ENCODE measurements around the gene SCD5. TPM values are rescaled to one million over a fixed set of nuclear protein-coding genes. Genes with fewer than 3 reads are reported as not detected.

The SCD5 gene
- total and polyA plus RNA-seq, 2 of the 8 experiments (the other 6 are each of a cell fraction or from before 2014, with no cell fraction given), result 0.92 to 1.2 TPM

DNA sequence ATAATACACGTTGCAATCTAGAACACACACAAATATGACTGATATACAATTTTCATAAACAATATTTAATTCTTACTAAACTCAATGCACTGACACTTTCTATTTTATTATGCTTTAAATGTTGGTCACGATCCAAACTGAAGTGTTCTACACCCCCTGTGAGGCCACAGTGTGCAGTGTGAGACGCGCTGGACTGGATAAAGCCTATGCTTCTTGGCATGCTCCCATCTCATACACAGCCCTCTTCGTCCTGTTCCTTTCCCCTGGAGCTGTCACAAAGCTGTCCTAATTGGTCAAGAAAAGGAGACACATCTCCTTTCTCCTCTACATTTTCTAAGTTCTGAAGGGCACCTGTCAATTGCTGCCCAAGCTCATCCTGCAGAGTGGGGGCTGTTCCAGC, 72.0 kb downstream of the SCD5 start (continued):
- TF ChIP-seq CHD7 (IDR thresholded peaks at IDR 0.05; ENCODE audit: insufficient replicate concordance, low read length) (no peak), CEBPB (IDR thresholded peaks at IDR 0.05; ENCODE audit: low read depth, low read length) (no peak)
